ENCODE results near the gene NOSIP.

The NOSIP gene

GRCh38 chr19:49570997-49571676, 9.2 kb downstream of the NOSIP start:
- no peak for DNase-seq

DNA sequence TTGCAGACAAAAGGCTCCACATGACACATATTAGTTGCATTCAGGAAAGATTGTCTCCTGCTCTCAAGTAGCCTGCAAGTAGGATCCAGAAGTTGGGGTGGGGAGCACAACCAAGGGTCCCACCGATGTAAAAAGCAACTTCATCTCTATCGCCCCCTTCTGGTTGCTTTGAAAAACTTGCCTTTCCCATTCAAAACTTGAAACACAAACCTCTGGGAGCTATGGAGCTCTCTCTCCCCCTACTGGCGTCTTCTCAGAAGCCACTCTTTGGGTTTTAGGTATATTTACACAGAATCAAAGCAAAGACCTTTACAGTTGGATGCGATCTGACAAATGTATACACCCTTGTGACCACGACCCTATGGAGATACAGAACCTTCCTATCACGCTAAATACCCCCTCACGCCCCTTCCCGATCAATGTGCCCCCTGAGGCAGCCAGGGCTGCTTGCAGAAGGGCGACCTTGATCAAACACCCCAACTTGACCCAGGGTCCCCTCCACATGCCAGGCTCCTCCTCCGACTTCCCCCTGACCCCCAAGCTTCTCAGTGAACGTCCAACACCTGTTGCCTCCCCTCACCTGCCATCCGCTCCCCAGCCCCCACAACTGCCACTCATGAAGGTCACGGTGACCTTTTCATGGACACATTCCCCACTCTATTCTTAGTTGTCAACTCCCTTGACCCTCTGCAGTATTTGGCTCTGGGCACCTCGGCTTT, 10.1 kb downstream of the NOSIP start:
- DNase-seq, result peak; percentile 36

GRCh38 chr19:49567861-49568441, 12.4 kb downstream of the NOSIP start:
- no peak for DNase-seq

GRCh38 chr19:49566302-49566701, 14.1 kb downstream of the NOSIP start:
- DNase-seq, result no peak

GRCh38 chr19:49565261-49565660, 15.1 kb downstream of the NOSIP start:
- DNase-seq, result no peak

GRCh38 chr19:49564616-49565045, 15.7 kb downstream of the NOSIP start:
- DNase-seq, result no peak

GRCh38 chr19:49560358-49560900, 19.9 kb downstream of the NOSIP start:
- DNase-seq, result no peak

DNA sequence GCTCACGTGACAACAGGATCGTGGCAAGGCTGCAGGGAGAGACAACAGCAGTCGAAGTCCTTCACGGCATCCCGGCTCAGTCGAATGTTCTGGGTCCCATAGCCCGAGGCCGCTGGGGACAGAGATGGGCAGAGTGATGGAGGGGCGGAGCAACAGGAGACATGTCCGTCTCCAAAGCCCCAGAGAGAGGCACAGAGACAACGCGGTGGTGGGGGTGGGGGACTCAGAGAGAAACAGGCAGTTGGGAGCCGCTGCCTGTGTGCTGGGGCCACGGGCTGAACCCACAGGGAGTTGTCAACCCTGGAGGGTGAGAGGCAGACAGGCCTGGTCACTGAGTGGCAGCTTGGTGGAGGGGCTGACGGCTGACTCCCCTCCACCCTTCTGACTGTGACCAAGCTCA, 20.4 kb downstream of the NOSIP start:
- DNase-seq, result no peak

- DNase-seq, result no peak
Observed at GRCh38 chr19:49559443-49559842, 20.9 kb downstream of the NOSIP start.

DNA sequence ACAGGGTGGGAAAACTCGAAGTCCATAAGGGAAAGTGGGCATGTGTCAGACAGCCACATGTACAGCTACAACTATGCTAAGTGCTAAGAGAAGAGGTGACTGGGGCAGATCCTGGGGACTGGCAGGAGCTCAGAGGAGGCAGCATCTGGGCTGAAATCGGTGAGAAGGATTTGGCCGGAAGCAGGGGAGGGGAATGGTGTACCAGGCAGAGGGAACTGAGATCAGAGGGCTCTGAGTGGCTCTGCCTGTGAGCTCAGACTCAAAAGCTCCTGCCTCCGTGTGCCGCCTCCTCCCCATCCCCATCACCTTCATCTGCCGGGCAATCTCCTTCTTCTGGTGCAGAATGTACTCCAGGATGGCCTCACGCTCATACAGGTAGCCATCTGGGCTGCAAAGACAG, 21.8 kb downstream of the NOSIP start:
- no peak for DNase-seq

DNA sequence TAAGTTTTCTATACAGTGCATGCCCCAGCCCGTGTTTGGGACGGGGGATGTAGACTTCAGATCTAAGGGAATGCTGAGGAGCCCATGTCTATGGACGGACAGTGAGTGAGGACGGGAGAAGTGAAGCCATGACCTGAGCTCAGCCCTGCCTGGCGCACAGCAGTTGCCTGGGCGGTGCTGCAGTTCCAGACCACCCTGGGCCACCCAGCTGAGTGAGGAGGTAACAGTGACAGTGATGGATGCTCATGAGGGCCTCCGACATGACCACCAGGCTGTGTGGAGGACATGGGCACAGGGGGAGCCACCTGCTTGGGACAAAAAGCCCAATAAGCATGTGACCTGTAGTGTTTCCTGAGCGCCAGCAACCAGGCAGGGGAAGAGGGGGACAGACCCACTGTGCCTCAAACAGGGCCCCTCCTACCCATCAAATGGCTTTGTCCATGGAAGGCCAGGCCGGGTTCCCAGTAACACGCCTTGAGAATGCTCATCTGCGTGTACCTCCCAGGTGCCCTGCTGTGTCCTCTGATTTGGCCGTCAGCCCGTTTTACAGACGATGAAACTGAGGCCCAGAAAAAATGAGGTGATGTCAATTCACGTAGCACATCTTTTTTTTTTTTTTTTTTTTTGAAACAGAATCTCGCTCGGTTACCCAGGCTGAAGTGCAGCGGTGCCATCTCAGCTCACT, 22.6 kb downstream of the NOSIP start:
- DNase-seq, result no peak

DNA sequence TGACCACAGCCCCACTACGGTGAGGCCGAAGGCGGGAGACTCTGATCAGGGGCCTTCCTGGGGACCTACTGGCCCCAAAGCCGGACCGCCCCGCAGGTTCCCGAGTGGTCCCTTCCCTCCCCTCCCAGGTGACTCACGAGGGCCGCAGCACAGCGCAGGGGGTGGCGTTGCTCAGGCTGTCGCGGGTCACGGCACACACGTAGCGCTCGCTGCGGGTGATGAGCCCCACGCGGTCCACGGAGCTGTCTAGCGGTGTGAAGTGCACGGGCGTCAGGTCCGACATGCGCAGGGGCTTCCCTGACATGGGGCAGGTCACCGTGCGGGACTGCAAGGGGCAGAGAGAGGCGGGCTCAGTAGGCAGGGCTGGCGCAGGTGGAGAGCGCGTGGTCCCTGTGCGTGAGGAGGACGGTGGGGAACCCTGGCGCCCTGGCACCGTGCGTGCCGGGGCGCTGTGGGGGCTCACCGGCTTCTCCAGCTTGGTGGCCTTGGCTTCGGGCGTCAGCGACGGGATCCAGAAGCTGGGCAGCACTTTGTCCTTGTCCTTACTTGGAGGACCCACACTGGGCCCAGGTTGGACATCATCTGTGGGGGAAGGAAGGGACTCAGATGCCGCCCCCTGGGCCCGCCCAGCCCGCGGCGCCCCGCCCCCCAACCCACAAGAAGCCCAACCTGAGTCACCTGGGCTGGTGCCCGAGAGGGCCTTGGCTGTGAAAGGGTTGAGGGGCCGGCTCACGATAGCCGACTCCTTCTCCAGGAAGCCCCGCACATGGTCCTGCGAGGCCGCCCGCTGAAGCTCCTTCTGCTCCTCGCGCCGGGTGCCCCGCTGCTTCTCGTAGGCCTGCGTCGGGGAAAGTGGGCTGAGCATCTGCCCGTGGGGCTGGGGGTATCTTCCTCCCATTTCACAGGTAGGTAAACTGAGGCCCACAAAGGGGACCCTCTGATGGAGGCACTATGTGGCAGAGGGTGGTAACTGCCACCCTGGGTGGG, 23.7 kb downstream of the NOSIP start:
- no peak for DNase-seq

- no peak for DNase-seq
Observed at GRCh38 chr19:49555600-49556411, 24.6 kb downstream of the NOSIP start.

DNA sequence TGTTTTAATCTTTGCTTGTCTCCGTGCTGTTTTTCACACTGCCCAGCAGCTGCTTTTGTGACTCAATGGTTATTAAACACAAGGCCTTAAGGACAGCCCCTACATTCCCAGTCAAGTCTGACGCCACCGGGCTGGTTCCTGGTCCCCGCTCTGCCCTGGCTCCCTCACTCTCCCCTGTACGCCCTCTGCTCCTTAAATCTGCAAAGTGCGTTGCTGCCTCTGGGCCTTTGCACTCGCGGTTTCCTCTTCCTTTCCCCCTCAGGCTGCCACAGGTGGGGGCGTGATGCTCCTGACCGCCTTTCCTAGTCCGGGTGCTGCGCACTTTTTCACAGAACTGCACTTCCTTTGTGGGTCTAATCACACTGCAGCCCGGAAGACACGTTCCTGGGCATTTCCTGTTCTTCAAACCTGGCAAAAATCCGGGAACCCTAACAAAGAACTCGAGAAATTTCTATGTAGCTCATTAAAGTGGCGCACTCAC, 25.6 kb downstream of the NOSIP start:
- no peak for DNase-seq

DNA sequence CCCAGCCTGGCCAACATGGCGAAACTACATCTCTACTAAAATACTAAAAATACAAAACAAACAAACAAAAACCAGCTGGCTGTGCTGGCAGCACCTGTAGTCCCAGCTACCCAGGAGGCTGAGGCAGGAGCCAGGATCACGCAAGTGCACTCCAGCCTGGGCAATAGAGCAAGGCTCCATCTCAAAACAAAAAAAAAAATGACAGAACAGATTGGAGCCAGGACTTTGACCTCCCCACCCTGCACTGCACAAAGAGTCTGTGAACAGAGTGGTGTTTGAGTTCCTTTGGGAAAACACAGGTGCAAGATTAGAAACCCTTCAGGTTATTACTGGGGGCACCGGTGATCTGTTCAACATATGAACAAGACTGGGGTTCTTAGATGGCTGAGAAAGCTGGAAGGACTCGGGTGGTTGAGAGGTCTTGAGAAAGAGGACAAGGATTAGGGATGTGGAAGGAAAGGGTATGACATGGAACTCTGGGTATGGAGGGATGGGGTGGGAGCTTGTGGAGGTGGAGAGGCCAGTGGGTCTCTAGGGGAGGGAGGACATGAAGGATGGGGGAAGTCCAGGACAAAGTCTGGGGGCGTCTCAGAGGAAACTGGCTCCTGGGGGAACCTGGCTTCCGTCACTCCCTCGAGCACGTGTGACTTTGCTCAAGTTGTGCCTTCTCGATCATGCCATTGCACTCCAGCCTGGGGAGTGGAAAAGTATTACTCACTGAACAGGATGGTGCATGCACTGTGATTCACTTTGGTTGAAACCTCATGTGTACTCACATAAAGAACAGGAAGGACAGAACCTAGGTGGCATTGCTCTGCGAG, 26.7 kb downstream of the NOSIP start:
- no peak for DNase-seq

GRCh38 chr19:49552749-49553148, 27.6 kb downstream of the NOSIP start:
- no peak for DNase-seq

DNA sequence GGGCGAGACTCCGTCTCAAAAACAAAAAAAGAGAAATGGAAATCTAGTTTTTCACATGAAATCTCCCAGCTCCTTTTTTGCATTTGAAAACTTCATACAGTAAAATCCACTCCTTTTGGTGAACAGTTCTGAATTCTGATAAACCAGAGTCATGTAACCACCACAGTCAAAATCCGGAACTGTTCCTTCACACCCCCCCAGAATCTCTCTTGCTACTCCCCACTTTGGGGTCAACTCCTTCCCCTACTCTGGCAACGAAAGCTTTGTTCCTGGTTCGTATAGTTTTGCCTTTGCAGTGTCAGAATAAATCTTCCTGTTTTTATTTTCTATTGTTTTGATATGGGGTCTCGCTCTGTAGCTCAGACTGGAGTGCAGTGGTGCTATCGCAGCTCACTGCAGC, 28.8 kb downstream of the NOSIP start:
- no peak for DNase-seq

DNA sequence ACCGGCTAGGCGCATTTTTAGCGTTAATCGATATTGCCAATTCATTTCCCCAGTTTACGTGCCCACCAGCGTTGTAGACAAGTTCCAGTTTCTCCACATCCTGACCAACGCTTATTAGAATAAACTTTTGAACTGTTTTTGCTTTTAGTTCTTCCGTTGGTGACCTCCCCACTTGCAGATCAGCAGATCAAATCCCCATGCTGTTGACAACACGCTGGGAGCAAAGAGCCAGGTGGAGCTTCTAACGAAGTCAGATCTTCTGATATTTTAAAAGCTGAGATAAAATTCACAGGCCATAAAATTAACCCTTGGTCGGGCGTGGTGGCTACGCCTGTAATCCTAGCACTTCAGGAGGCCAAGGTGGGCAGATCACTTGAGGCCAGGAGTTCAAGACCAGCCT, 31.3 kb downstream of the NOSIP start:
- DNase-seq, result no peak

GRCh38 chr19:49546825-49547565, 33.4 kb downstream of the NOSIP start:
- peak; percentile 69 for DNase-seq

Measured in NCI-H226 (cell line).